ENCODE data around the gene NOD2. TPM values are rescaled to one million over a fixed set of nuclear protein-coding genes. Genes with fewer than 3 reads are reported as not detected.

NOD2 gene
- total RNA-seq, 4 donors from 2014 or later: 0.40 to 1.6 (median 0.68) TPM

DNA sequence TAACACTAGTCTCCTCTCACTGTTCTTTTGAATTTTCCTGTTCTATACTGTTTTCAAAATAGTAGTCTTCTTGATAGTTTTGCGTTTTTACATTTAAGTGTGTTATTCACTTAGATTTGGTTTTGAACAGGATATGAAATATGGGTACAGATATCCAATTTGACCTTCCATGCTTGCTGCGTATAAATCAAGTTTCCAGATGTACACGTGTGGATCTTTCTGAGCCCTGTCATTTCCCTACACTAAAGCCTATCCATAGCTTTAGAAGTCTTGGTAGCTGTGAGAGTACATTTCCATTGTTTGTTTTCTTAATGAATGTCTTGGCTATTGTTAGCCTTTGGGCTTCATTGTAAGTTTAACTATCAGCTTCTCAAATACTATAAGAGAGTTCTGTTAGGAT, 68.8 kb downstream of the NOD2 start:
- WGBS, 2 donors: 78 to 90% methylated on average over 3 of the region's 3 CpGs
- no peak for DNase-seq
- TF ChIP-seq CTCF (IDR thresholded peaks at IDR 0.05): no peak
- no peak for TF ChIP-seq POLR2A (IDR thresholded peaks at IDR 0.05)
- no peaks in the 10 kb centered on the region for H3K4me1 ChIP-seq
- H3K9me3 ChIP-seq: no peaks in the 10 kb centered on the region
- H3K4me3 ChIP-seq (replicated peaks in 1 of 3): no peak overlapping the region
- H3K36me3 ChIP-seq: peaks cover 0 to 2% of the 10 kb centered on the region in 2 donors
- H3K27ac ChIP-seq: no peak overlapping the region
- no peaks in the 10 kb centered on the region for H3K27me3 ChIP-seq
- intact Hi-C loops (cut with DNase I): no loop called here

GRCh38 chr16:50763211-50763610, 69.8 kb downstream of the NOD2 start:
- Histone ChIP-seq H3K4me3 (replicated peaks in 1 of 3) (no peak overlapping the region), H3K36me3 (peaks cover 0 to 2% of the 10 kb centered on the region in 2 donors), H3K4me1 (no peaks in the 10 kb centered on the region), H3K27me3 (no peaks in the 10 kb centered on the region), H3K27ac (no peak overlapping the region), H3K9me3 (no peaks in the 10 kb centered on the region)
- intact Hi-C loops (cut with DNase I): no loop called here
- TF ChIP-seq CTCF (IDR thresholded peaks at IDR 0.05) (no peak), POLR2A (IDR thresholded peaks at IDR 0.05) (no peak)
- WGBS, 2 donors: 90 to 100% methylated on average over 2 of the region's 2 CpGs
- DNase-seq: no peak

GRCh38 chr16:50765260-50765659, 71.9 kb downstream of the NOD2 start:
- no peak overlapping the region for H3K4me3 ChIP-seq (replicated peaks in 1 of 3)

DNA sequence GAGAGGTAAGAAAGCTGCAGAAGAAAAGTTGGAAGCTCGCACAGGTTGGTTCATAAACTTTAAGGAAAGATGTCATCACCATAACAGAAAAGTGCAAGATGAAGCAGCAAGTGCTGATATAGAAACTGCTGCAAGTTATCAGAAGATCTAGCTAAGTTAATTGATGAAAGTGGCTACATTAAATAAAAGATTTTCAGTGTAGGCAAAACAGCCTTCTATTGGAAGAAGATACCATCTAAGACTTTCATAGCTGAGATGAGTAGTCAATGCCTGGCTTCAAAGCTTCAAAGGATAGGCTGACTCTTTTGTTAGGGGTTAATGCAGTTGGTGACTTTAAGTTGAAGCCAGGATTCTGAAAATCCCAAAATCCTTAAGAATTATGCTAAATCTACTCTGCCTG, 72.5 kb downstream of the NOD2 start:
- Histone ChIP-seq H3K27ac (no peak overlapping the region), H3K4me1 (no peaks in the 10 kb centered on the region), H3K4me3 (replicated peaks in 1 of 3) (no peak overlapping the region), H3K27me3 (no peaks in the 10 kb centered on the region), H3K9me3 (no peaks in the 10 kb centered on the region), H3K36me3 (peaks cover 2 to 4% of the 10 kb centered on the region in 2 donors)
- 94 to 97% methylated on average over 1 of the region's 1 CpG for WGBS, 2 donors
- TF ChIP-seq POLR2A (IDR thresholded peaks at IDR 0.05) (no peak), CTCF (IDR thresholded peaks at IDR 0.05) (no peak)
- intact Hi-C loops (cut with DNase I): no loop called here
- no peak for DNase-seq

More at GRCh38 chr16:50765260-50765659, 71.9 kb downstream of the NOD2 start:
- Histone ChIP-seq H3K4me1 (no peaks in the 10 kb centered on the region), H3K9me3 (no peaks in the 10 kb centered on the region), H3K27ac (no peak overlapping the region), H3K27me3 (no peaks in the 10 kb centered on the region), H3K36me3 (peaks cover 2 to 4% of the 10 kb centered on the region in 2 donors)
- intact Hi-C loops (cut with DNase I): no loop called here
- no peak for TF ChIP-seq CTCF (IDR thresholded peaks at IDR 0.05)
- no peak for TF ChIP-seq POLR2A (IDR thresholded peaks at IDR 0.05)
- WGBS, 2 donors: 95 to 96% methylated on average over 1 of the region's 1 CpG
- DNase-seq: no peak

DNA sequence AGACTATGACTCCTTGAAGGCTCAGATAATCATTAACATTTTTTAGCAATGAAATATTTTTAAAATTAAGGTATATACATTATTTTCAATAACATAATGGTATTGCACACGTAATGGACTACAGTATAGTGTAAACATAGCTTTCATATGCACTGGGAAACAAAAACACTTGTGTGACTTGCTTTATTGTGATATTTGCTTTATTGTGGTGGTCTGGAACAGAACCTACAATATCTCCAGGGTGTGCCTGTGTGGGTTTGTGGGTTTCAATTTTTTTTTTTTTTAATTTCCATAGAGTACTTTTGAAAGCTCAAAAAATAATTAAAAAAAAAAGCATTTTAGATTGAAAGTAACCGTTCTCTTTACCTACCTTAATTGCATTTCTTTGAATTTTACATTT, 73.8 kb downstream of the NOD2 start:
- no peaks in the 10 kb centered on the region for H3K27me3 ChIP-seq
- TF ChIP-seq CTCF (IDR thresholded peaks at IDR 0.05) (no peak), POLR2A (IDR thresholded peaks at IDR 0.05) (no peak)
- intact Hi-C loops (cut with DNase I): no loop called here
- no peak overlapping the region for H3K4me3 ChIP-seq (replicated peaks in 1 of 3)
- H3K4me1 ChIP-seq: no peaks in the 10 kb centered on the region
- no peak overlapping the region for H3K27ac ChIP-seq
- H3K9me3 ChIP-seq: no peaks in the 10 kb centered on the region
- WGBS, 2 donors: 95 to 96% methylated on average over 2 of the region's 2 CpGs
- peaks cover 2 to 4% of the 10 kb centered on the region in 2 donors for H3K36me3 ChIP-seq
- no peak for DNase-seq

Measured in thyroid gland (tissue), 4 donors.